Cerebellar nuclear complex (tissue), 1 donor: ENCODE results near the gene CCDC190.
"Not testable (repeated sequence)": the region's sequence is repeated elsewhere in the genome, so short reads cannot be mapped to it uniquely, and the experiment has no call there.

Experiments used
- DNase-seq, 2 experiments: peaks; one replicate each; lab custom pipeline; 2025; lab: John Stamatoyannopoulos, UW

Gene CCDC190

DNA sequence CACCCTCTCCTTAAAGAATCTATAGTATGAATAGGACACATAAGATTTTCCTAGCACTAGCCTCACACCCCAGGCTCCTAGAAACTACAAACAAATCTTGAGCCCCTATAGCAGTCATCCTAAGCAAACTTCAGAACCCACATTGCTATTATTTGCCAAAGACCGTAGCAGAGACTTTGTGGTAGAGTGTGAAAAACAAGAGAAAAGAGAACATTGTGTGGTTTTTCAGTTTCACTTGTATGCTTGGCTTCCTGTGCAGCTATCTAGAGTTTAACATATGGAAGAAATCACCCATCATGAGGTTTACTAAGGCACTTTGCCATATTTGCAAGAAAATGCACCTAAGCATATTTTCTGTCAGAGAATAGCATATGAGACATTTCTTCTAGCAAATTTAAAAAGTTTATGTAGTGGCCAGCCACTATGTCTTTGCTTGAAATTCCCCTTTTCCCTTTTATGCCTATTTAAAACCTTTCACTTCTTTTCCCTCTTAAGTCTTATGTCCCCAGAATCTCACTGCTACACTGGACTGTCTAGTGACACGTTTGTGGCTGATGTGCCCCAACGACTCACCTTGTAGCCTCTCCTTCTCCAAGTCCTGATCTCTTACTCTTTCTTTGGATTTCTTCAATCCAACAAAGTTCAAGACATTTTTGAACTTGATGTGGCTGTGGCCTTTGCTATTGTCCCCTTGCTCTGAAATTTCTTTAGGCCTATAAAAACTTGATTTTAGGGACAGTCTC lies 25.6 kb downstream of the CCDC190 start:
- no peak for DNase-seq

DNA sequence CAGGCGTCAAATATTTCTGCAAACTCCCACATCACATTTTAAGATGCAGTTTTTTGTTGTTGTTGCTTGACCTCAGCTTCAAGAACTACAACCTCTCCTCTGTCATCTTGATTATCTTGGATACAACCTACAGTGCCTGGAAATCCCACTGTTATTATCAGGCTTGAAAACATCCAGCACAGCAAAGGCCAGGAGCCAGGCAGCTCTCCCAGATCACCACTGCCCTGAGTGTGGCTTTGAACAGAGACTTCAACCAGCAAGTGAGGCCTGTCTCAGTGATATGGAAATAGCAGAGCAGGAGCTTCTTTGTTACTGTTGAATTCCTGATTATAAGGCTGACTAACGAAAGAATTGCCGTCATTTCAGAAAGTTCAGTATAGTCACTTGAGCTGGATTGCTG lies 28.5 kb downstream of the CCDC190 start:
- no peak for DNase-seq

DNA sequence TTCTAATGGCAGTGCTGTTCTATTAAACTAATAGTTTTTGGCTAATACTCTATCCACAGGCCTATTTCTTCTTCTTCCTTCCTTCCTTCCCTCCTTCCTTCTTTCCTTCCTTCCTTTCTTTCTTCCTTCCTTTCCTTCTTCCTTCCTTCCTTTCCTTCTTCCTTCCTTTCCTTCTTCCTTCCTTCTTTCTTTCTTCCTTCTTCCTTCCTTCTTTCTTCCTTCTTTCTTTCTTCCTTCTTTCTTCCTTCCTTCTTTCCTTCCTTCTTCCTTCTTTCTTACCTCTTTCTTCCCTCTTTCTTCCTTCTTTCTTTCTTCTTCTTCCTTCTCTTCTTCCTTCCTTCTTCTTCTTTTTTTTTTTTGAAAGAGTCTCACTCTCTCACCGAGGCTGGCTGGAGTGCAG lies 31.7 kb downstream of the CCDC190 start:
- DNase-seq = no peak

DNA sequence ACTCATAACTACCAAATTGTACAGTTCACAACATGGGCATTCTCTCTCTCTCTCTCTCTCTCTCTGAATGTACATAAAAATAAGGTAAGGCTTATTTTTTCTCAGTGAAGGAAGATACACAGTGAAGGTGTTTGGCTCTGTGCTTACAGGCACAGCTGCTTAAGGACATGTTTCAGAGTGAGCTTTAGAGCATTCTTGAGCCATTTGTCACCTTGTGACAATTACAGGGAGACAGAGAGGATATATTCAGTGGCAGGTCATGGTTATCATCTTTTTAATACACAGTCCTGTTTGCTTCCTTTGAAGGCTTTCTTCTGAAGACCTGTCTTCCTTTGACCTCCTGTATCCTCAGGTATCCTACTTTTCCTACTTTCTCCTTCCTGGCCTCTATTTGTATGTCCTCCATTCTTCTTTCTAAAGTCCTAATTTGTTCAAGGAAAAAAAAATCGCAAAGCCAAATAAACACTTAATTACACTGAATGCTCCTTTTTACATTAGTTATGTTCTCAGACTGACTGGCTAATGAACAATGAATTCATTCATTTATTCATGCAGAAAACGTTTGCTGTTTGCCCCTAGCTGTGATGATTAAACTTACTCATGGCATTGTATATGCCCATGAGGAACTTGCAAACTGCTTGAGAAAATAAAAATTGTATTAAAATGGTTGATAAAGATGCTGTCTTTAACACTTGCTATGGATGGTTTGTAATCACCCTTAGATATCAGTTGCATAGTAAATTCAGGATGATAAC lies 37.0 kb downstream of the CCDC190 start:
- DNase-seq = no peak

DNA sequence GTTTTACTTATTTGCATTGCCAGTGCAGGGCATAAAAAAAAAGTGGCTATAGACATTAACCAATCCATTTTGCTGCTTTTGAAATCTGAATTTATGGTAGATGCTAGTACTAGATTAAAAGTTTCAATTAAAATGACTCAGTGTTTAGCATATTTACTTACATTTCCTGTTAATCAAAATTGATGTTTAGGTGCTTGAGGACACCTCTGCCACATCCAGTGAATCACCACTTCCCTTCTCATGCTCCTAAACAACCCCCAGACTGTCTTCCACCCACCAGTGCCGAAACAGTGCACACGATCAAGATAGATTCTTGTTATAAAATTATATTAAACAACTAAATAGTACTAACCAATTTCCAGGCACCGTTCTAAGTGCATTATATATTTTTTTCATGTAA lies 37.7 kb downstream of the CCDC190 start:
- no peak for DNase-seq

DNA sequence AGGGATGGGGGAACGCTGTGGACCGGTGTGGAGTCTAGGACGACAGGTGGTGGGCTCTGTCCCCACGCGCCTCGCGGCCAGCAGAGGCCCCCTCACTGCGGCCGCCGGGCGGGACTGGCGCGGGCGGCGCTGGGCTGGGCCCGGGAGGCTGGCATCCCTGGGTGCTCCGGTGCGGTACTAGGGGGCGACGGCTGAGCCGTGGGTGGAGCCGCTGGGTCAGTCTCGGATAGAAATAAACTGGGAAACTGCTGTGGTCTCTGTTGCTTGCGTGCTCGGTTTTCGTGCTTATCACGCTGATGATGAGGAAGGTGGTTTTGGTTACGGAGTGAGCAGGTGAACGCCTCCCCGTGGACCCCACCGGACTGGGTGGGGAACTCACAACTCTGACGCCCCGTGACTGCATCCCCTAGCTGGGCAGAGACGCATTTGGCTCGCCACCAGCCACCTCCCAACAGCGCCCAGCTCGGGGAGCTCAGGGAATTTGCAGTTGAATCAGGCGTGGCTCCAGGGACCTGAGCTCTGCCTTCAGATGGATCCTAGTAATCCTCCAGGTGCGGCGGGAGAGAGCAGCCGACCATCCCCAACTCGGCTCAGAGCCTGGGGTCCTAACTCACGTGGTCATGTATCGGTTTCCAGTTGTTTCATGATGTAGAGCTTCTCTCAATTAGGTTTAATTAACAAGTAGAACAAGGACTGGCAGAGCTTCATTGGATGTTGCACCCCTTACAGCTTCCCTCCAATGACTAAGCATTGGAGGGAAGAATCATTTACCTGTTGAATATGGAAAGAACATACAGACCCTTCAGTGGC lies 38.4 kb downstream of the CCDC190 start:
- DNase-seq = no peak

DNA sequence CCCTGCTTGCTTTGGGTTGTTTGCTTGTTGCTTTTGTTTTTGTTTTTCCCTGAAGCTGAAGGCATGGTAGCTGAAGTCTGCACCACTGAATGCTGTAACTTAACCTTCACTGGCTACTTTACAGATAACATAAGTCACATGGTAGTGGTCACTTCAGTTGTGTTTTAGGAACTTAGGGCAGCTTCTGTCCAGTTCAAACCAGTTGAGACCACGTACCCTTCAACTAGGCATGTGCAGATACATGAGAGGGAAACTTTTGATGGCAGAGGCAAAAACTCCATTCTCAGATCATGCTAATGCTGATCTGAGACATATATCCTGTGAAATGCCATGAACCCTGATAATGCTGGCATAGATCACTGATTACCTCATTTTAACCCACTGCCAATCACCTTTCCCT lies 42.3 kb downstream of the CCDC190 start:
- DNase-seq = not testable (repeated sequence)

DNA sequence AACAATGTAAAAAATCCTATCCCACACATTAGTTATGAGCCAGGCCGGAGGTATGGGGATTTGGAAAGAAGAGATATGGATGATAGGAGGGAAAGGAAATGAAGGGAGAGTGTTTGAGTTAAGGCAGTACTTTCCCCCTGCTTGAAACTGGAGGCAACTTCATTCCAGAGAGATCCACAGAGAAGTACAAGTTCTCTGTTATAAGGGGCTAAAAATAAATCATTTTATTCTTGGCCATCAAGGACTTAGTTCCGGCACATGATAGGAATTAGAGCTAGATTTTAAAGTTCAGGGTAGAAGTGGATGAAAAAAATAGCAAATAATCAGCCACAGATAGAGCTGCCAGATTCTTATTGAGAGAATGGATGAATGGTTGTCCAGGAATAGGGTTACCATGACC lies 42.8 kb downstream of the CCDC190 start:
- not testable (repeated sequence) for DNase-seq

DNA sequence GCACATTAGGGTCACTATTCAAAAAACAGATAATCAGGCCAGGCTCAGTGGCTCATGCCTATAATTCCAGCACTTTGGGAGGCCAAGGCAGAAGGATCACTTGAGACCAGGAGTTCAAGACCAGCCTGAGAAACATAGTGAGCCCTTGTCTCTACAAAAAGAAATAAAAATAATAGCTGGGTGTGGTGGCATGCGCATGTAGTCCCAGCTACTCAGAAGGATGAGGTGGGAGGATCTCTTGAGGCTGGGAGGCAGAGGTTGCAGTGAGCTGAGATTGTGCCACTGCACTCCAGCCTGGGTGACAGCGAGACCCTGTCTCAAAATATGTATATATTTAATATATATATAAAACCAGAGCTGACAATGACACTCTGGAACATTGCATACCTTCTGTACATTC lies 48.6 kb downstream of the CCDC190 start:
- not testable (repeated sequence) for DNase-seq

DNA sequence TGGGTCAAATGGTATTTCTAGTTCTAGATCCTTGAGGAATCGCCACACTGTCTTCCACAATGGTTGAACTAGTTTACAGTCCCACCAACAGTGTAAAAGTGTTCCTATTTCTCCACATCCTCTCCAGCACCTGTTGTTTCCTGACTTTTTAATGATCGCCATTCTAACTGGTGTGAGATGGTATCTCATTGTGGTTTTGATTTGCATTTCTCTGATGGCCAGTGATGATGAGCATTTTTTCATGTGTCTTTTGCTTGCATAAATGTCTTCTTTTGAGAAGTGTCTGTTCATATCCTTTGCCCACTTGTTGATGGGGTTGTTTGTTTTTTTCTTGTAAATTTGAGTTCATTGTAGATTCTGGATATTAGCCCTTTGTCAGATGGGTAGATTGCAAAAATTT lies 53.5 kb downstream of the CCDC190 start:
- not testable (repeated sequence) for DNase-seq
